Astrocyte of the hippocampus (primary cell): ENCODE data around the gene MYEF2.

Source experiments
- DNase-seq: peaks from one replicate; pipeline ENCODE4 v3.0.0; 2011; ENCODE audit warnings: low read depth, low spot score

Gene MYEF2, protein sequence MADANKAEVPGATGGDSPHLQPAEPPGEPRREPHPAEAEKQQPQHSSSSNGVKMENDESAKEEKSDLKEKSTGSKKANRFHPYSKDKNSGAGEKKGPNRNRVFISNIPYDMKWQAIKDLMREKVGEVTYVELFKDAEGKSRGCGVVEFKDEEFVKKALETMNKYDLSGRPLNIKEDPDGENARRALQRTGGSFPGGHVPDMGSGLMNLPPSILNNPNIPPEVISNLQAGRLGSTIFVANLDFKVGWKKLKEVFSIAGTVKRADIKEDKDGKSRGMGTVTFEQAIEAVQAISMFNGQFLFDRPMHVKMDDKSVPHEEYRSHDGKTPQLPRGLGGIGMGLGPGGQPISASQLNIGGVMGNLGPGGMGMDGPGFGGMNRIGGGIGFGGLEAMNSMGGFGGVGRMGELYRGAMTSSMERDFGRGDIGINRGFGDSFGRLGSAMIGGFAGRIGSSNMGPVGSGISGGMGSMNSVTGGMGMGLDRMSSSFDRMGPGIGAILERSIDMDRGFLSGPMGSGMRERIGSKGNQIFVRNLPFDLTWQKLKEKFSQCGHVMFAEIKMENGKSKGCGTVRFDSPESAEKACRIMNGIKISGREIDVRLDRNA

DNA sequence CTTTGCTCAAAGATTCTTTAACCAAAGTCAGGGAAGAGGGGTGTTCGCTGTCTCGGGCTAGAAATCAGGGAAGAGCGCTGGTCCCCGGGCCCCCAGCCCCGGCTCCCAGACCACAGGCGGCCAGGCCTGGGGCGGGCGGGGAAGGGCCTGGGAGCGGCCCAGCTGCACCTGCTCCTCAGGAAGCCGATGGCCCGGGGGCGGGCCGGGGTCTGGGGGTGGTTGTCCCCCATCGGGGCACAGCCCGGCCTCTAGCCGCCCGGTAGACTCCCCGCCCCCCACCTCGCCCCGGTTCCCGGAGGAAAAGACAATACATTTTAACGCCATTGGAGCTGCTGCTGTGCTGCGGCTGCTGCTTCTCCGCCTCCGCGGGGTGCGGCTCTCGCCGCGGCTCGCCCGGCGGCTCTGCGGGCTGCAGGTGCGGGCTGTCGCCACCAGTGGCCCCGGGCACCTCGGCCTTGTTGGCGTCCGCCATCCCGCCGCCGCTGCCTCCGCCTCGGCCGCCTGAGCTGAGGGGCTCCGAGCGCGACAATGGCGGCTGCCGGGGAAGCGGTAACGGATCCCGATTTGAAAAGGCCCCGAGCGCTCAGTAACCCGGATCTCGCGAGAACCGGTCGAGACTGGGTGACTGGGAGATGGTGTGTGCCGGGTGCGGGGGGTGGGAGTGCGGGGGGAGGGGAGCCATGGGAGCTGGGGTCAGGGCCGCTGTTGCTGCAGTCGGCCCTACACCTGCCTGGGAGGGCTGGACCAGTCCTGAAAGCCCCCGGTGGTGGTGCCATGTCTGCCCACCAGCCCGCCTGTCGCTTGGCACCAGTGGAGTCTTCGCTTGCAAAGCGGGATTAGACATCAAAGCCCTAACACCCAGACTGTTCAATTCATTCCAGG lies at the start of gene MYEF2:
Gene MYEF2 (minus strand): TSS at position 530 of the 882 bp plus-strand sequence. CDS start 58 bp downstream, at position 472.
- peak; percentile 91 for DNase-seq

DNA sequence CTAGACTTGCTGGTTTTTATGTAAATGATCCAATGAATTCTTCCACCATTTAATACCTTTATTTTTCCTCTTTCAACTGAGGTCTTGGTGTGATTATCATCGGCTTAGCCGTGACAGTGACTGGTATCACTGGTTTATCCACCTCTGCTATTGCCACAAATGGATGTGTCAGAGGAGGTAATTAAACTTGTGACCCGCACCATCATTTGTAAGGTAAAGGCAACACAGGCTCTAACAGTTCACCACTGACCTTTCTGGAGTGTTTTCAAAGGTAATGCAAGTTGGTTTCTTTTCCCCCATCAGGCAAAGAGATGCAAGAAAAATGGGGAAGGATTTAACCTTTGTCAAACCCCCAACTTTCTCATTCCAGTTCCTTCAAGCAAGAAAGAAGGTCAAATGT lies 47.7 kb upstream of the MYEF2 start:
- DNase-seq, result no peak

DNA sequence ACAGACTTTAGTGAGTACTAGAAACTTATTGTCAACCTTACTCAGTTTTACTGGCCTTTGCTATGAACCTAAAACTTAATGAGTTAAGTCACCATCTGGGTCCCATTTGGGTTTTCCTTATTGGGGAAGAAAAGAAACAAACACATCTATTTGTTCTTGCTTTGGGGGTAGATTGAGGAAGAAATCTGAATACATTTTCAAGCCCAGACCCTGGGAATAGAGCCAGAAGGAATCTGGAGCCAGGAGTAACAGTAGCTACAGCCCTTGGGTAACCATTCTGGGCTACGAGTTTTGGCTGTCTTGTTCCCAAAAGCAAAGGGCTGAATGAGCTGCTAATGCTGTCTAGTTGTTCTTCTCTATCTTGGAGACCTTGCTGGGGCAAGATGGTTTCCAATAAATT lies 44.5 kb upstream of the MYEF2 start:
- peak; percentile 33 for DNase-seq

DNA sequence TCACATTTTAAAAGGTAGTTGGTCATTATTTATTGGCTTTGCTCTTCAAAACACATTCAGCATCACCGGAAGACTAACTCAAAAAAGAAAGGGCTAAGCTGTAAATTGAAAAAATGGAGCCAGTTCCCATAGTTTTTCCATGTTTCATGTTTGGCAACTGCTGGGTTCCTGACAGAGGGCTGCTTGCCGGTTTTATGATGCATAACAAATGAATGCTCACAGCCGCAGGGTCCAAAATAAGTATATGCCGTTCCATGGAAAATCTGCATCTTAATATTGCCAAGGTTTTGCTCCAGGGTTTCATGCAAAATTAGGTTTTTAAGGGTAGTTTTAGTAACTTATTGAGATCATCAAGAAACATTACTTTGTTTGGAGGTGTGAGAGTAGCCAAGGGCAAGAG lies 43.8 kb upstream of the MYEF2 start:
- DNase-seq, result peak; percentile 22

DNA sequence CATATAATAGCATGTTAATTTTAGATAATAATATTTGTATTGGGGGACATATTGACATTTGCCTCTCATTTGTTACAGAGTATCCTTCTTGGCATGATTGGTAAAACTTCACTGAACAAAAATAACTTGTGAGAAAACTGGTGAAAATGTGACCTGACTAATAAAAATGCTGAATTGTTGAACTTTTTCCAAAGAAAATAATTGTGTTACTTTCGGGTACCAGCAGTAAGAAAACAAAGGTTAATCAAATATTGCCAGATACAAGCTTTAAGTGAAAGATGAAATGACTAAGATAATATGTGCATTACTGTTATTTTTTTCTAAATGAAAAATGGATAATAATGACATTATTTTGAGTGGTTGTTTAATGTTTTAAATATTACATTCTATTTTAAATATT lies 43.2 kb upstream of the MYEF2 start:
- DNase-seq, result peak; percentile 2

- no peak for DNase-seq
Measured at GRCh38 chr15:48205981-48206380, 27.9 kb upstream of the MYEF2 start, which contains the start of gene SLC12A1. Gene SLC12A1 (plus strand): TSS chr15:48206302. CDS start chr15:48207720, 1,418 bp downstream.

DNA sequence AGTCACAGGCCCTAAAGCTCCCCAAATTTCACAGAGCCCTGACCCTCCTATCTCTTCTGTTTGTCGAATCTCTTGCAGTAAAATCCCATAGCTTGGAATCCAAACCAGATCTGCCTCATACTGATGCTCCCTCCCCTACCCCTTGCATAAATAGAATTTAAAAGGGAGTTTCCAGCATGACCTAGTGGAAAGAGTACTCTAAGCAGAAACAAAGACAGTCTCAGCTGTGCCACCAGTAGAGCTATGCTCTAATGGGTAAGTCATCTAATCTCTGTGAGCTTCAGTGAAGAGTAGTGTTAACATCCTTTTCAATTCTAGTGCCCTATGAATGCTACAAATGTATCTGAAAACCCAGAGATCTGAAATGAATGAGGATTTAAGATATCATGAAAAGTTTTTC lies 24.0 kb upstream of the MYEF2 start:
- no peak for DNase-seq

DNA sequence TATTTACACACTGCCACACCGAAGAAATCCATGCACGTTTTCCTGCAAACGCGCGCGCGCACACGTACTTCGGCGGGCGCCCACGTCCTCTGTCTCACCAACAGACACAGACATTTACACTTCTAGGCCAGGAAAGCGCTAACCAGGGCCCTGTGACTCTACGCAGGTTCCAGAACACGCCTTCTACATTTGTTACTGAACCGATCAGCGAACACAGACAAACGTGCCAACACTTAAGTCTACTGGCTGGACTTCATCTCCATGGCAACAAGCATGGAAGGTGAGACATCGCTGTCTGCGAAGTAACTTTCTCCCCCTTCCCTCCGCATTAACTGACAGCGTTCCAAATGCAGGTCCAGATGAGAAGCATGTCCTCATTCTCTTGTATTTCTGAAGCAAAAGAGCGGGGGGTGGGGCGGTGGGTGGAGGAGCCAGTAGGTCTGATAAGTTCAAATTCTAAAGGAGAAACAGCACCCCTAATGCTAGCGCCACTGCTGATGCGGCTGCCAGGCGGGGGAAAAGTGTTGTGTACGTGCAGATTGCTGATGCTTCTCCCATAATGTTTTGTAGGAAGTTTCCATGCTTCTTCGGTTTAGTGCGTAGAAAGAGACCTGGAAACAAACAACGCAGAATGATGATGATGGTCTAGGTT lies 13.6 kb upstream of the MYEF2 start, which contains the start of gene CTXN2:
Gene CTXN2 (plus strand): TSS at position 92 of the 652 bp plus-strand sequence. CDS start 9,636 bp downstream, outside the sequence.
- DNase-seq, result peak; percentile 19

- peak; percentile 92 for DNase-seq
Measured at GRCh38 chr15:48190932-48191573, 13.0 kb upstream of the MYEF2 start.

DNA sequence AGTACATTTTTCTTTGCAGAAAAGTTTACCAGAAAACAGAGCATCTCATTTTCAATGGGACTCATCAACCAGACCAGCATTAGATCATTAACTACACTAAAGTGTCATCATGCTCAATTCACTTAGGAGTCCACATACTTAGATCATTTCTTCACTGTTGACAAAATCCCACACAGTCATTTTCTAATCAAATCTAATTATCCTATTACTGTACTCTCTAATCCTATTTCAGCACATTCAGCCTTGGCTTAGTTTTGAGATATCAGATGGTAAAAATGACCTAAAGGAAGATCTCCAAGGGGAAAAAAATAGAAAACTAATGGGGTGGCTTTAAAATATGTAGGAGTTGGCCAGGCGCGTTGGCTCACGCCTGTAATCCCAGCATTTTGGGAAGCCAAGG lies 8.2 kb upstream of the MYEF2 start:
- no peak for DNase-seq

DNA sequence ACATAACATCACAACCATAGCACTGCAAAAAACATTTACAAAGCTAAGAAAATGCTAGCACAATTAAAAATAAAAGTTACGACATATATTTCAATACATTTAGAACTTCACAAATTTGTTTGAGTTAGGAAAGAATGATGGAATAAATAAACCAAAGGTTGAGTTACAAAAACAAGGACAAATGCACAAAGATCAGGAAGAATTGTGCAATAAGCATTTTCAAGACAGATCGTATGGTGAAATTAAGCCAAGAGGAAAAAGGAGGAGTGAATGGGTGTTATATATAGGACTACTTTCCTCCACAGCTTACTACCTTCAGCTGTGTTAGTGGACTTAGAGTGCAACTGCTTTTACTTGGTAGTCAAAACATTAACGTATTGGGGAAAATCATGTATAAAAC lies 7.4 kb upstream of the MYEF2 start:
- DNase-seq, result no peak

DNA sequence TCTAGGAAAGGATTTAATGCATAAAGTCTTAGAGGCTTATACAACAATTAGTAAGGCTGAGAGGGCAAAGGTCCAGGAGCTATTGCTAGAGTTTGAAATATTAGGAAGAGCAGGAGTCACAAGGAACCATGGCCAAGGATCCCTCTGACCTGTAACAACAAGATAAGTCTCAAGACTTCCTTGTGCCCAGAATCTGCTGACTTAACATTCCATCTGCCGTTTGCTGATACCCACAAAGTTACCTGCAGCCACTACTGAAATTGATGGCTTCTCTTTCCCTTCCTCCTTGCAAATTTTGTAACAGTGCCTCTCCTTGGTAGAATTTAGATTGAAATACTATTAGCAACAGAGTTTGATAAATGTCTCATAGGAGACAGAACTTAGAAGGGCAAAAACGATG lies 4.7 kb upstream of the MYEF2 start:
- DNase-seq, result no peak

GRCh38 chr15:48178648-48178931 lies 495 bp upstream of the MYEF2 start:
- DNase-seq, result no peak

GRCh38 chr15:48177383-48177765 lies 721 bp downstream of the MYEF2 start:
- DNase-seq, result peak; percentile 75

DNA sequence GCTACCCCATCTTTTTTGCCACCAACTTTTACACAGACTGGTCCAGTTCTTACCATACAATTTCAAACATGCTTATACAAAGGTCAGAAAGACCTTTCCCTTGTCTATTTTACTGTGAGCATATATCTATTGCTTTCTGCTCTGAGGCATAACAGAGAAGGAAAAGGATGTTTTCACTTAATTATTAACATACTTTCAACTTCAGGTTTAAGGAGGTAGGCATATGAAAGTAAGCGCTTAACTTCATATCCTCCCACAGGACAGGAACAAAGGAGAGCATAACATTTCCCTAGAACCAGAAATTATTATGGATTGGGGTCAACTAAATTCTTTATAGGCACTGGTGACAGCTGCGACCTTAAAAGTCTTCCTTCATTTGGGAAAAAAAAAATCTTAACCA lies 1.1 kb downstream of the MYEF2 start:
- DNase-seq, result peak; percentile 2

DNA sequence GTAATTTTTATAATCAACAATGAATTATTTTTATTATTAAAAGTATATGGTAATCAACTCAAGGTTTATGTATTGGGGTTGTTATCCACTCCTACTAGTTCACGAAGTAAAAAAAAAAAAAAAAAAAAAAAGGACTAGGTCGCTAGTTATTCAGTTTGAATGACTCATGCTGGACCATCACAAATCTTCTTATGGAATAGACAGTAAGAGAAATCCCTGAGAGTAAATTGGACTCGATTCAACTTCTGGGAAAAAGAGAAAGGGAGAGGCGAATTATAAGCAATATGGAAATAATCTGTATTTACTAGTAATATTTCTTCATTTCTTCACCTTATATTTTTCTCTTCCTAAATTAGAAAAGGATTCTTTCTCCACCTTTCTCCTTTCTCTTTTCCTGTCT lies 2.0 kb downstream of the MYEF2 start:
- DNase-seq, result no peak

GRCh38 chr15:48175126-48175525 lies 3.0 kb downstream of the MYEF2 start:
- no peak for DNase-seq

GRCh38 chr15:48170981-48171380 lies 7.1 kb downstream of the MYEF2 start:
- no peak for DNase-seq

GRCh38 chr15:48168616-48169015 lies 9.5 kb downstream of the MYEF2 start:
- no peak for DNase-seq

DNA sequence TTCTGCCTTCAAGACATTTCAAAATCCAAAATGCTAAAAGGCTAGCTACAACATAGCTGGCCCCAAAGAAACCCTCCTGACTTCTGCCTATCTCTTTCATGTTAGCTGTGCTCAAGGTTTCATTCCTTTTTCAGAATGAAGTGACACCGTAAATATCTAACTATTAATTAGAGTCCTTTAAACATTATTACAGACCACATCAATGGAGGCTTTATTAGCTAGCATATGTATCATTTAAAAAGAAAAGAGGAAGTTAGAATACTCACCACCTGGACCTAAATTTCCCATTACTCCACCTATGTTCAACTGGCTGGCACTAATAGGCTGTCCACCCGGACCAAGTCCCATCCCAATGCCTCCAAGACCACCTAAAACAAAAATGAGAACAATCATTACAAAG lies 24.6 kb downstream of the MYEF2 start:
- DNase-seq, result no peak

- peak; percentile 44 for DNase-seq
Measured at GRCh38 chr15:48149858-48150257, 28.2 kb downstream of the MYEF2 start.
